Left renal cortex interstitium (tissue), 4 donors: ENCODE results near the gene GDNF. TPM values are rescaled to one million over a fixed set of nuclear protein-coding genes. Genes with fewer than 3 reads are reported as not detected.
"Not testable (repeated sequence)": the region's sequence is repeated elsewhere in the genome, so short reads cannot be mapped to it uniquely, and the experiment has no call there.

Experiments
- DNase-seq, 4 donors: peaks; one replicate each; pipeline ENCODE4 v3.0.0-alpha.2; 2013; ENCODE audit warnings: low read depth in 4 of 4, low spot score in 2 of 4, missing footprints in 1 of 4
- polyA plus RNA-seq, 4 donors: library from polyadenylated mRNA; unstranded; fragments of 120-200 nt; gene quantifications; one replicate each; pipeline ENCODE4 v1.2.1, GENCODE V29; 2013; ENCODE audit not compliant: insufficient read length in 4 of 4

Gene GDNF, protein sequence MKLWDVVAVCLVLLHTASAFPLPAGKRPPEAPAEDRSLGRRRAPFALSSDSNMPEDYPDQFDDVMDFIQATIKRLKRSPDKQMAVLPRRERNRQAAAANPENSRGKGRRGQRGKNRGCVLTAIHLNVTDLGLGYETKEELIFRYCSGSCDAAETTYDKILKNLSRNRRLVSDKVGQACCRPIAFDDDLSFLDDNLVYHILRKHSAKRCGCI
- 10 to 100 TPM; 12.6 to 23.6 (median 15.5) TPM for polyA plus RNA-seq

DNA sequence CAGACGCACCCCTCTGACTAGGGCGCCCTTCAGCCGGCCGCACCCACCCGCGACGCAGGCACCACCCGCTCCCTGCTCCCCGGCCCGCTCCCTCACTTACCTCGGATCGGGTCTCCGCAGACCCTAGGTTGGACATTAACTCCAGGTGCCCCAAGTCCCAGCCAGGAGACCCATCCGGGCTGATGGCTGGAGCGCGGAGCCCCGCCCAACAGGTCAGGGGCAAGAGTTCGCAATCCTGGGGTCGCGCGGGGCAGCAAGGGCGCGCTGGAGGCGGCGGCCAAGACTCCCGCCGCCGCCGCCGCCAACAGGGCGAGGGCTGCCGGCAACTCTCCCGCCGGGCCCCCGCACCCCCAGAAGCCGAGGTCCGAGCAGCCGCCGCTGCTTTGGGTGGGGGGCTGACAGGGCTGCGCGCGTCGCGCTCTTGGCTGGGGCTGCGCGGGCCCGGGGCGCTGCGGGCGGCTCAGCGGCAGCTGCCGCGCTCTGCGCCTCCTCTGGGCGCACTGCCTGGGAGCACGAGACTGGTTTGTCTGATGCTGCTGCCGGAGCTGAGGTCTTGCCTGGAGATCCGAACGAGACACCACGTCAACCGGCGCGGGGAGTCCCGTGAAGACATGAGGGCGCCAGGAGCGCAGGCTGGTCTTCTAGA lies at the start of gene GDNF:
TSS of gene GDNF (minus strand) at position 635 of the 646 bp plus-strand sequence. CDS start 5,245 bp downstream, outside the sequence.
- no peak for DNase-seq

DNA sequence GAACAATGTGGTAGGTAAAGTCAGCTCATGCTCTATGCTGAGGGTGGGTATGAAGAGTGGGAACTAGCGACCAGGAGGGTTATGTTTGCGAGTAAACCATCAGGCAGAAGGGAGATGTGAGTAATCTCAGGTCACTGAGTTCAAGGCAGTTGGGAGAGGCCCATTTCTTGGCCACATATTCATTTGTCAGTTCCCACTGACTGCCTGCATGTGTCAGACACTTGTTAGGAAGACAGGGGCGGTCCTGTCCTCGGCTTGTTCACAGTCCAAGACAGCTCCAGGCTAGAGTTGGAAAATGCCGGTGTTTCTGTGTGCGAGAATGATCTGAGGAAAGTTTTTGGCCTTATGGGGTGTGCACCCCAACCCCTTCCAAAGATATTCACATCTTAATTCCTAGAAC lies 48.6 kb upstream of the GDNF start:
- no peak for DNase-seq

DNA sequence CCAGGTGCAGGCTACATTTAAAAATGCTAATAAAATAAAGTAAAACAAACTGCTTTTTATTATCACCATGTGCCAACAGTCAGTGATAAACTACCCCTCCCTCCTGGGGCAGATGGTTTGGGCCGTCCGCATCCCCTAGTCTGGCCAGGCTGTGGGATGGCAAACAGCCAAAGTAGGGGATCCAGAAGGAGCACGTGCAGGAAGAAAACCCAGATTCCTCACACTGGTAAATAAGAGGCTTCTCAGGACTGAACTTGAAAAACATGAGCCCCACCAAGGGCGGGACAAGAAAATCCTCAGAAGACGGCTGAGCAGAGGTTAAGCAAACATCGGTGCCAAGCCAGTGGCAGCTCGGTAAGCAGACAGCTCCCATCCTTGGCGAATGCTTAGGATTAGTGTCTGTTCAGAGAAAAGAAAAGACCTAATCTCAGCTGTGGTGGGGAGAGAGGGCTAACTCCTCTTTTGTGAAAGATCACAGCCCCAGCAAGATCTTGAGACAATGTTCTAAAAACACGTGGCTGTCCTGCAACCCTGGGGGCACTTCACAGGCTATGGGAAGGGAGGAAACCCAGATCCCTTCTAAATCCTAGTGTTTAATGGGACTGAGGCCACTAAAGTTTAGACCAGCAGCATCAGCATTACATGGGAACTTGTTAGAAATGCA lies 46.5 kb upstream of the GDNF start:
- DNase-seq: no peak

DNA sequence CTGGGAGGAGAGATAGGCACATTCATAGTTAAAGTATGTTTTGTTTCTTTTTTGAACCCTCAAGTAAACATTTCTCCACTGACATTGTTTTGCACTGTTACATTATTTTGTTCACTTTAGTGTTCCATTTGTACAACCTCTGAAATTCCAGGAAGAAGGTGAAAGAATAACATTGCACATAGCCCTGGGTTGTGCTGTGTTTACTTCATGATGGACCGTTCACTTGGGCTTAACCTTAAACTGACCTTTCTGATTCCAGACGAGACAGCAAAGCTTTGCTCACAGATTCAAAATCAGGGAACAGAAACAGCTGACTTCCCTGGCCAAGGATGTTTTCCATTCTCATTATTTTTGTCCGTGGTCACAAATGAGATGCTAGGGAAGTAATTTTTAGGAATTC lies 42.8 kb upstream of the GDNF start:
- no peak for DNase-seq

DNA sequence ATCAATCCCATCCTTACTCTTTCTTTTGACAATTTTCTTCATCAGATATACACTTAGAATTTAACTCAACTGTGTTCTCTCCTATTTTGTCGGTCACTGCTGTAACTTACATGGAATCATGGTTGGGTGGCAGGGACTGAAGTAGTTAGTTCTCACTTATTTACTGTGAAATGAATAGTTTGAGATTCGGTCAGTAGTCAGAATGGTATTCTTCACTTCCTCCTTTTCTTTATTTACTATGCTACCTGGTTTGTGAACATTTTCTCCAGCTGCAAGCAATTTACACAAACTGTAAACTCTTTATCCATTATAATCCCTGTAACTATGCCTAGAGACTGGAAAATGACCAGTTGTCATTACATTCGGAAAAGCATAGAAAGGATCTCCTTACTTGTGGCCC lies 41.5 kb upstream of the GDNF start:
- DNase-seq: no peak

DNA sequence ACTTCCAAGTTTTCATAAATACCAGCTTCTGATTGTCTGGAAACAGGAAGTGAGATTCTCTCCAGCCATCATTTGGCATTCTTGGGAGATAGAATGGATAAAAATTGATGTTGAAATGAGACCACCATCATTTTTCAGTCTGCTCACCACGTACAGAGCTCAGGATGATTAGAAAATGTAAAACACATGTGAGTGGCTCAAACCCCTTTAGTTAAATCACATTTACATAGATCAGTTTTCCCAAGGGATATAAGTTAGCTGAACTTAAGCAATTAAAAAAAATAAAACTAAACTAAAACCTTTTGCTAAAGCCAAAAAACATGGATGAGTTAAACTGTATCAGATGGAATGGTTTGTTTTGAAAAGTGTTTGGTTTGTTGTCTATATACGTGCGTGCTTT lies 37.1 kb upstream of the GDNF start:
- DNase-seq: no peak

DNA sequence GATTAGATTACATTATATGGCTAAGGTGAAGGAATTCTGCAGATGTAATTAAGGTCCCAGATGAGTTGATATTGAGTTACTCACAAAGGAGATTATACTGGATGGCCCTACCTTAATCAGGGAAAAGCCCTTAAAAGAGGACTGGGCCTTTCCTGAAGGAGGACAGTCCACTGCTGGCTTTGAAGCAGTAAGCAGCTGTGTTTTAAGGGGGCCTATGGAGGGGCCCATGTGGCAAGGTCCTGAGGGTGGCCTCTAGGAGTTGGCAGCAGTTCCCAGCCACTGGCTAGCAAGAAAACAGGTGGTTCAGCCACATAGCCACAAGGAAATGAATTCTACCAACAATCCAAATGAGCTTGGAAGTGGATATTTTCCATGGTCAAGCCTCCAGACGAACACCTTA lies 36.4 kb upstream of the GDNF start:
- no peak for DNase-seq

DNA sequence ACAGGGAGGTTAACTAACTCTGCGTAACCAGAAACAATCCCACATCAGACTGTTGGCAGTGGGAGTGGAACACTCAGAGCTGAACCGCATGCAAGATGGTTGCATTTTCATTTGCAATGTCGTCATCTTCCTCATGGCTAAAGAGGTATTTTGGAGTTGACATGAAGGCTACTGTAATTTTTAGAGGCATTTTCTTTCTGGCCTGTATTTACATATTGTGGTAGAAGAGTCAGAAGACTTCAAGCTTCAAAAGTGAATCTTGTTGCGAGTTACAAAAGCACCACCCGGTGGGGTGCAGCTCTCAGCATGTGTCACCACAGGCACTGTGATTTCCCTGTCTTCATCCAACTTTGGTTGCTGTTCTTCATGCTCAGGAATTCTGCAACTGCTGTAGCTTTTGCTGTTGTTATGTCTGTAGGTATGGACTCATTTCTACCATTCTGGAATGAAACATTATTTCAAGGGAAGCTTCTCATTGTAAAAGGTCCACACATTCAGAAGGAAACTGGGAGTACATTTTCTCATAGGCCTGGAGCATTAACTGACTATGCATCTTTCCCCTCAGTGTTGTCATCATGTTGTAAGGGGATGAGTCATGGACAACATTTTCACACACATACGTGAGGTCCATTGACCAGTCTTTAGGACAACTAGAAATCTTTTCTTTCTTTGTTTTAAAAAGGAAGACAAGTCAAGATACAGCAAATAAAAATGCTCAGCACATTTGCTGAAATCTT lies 35.4 kb upstream of the GDNF start:
- no peak for DNase-seq

DNA sequence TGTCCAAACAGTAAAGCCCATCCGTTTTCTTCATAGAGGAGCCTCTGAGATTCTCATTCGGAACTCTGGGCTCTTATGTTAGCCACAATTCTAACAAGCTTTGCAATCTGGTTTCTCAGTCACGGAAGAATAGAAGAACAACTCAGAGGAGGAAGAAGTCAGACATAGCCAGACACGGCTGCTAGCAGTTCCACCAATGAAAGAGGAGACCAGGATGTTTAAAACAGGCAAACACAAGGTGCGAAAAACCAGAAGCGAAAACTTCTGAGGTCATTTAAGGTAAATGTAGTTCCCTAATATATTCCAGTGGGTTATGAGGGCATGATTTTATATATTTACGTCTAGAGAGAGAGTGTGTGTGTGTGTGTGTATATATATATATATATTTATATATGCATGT lies 34.1 kb upstream of the GDNF start:
- no peak for DNase-seq

DNA sequence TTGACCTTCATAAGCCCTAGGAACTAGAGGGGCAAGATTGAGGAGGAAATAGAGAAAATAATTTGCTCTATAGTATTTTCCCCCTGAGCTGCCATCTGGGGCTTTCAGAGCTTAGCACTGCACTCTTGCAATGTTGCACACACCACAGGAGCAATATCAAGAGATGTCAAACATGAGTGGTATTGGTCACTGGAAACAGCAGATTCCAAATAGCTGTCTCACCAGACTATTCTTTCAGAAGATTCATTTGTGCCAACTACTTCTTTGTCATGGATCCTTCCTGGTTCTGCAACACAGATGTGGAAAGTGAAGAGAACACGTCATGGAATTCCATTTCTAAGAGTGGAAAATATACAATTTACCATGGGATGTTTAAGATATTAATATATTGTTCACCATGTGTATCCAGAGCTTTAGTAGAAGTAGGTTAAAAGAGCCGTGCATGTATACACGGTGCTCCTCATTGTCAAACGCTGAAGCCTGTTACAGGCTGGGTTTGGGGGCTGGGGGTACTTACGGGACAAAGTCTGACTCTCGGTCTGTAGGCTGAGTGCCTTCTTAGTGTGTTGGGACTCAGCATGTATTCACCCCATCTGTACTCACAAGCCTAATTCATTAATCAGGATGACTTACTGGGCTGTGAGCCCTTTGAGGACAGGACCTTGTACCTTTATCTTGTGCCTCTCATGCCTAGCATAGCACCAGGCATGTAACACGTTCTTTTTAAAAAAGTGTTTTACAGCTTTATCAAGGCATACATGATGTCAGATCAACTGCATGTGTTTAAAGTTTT lies 31.4 kb upstream of the GDNF start:
- no peak for DNase-seq

DNA sequence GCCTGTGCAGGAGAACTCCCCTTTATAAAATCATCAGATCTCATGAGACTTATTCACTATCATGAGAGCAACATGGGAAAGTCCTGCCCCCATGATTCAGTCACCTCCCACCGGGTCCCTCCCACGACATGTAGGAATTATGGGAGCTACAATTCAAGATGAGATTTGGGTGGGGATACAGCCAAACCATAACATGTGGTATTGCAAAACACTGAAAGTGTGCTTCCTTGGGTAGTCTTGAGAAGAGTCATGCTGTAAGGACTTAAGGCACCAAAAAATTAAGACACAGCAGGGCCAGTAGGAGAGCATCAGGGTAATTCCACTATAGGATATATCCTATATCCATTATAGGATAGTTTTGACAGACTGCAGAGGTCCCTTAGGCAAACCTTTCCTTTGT lies 29.4 kb upstream of the GDNF start:
- DNase-seq: no peak

DNA sequence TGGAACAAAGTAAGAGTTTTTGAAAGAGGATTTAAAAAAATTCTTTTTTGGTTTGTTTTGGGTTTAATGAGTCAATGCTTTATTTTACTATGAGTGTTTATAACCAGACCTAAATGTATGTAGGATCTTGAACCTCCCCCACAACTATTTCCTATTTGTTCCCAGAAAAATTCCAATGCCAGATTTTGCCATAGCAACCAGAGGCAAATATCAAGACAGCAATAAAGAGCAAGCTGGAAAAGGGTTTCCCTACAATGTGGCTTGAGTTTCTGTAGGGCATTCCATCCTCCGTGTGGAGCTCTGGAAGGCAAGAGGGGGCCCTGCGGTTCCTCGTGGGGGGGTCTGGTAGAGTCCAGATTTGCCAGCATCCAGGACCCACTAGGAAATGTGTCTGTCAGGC lies 27.8 kb upstream of the GDNF start:
- DNase-seq: no peak

DNA sequence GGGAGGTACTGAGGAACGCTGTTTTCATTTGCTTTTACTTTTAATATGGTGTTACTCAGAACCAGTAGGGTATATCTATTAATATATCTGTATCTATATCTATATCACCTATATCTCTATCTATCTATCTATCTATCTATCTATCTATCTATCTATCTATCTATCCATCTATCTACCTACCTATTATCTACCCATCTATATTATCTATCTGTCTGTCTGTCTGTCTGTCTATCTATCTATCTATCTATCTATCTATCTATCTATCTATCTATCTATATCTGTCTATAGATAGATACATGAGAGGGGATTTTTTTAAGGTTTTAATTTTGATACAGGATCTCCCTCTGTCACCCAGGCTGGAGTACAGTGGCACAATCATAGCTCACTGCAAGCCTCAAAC lies 23.1 kb upstream of the GDNF start:
- DNase-seq: not testable (repeated sequence)

DNA sequence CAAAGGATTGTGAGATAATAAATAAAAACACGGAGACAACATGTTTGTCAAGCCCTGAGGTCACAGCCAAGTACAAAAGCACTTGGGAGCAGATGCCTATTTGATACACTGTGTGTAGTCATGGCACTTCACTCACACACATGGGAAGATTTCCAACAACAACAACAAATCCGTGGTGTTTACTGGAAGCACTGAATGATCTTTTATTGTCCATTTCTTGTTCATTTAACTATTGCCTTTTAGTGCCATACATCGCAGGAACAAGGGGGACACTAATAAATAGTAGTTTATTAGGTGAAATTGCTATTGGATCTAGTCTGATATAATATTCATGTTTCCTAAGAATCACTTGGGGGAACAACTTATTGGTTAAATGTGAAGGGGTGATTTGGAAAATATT lies 20.4 kb upstream of the GDNF start:
- no peak for DNase-seq

DNA sequence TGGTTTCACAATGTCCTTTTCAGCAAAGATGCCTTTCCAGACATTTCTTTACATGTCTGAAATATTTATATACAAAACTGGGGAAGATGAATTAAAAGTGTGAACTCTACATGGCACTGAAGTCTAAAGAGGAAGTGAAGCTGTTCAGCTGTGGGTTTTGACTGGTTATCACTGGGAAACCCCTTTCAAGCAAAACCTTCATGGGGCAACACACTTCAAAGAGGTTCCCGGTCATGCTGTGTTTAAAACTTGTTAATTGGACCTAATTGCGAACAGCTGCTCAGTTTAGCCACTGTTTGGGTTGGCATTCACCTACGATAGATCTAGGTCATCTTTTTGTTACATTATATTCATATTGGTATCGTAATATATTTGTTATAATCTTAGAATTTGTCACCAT lies 20.0 kb upstream of the GDNF start:
- DNase-seq: no peak

DNA sequence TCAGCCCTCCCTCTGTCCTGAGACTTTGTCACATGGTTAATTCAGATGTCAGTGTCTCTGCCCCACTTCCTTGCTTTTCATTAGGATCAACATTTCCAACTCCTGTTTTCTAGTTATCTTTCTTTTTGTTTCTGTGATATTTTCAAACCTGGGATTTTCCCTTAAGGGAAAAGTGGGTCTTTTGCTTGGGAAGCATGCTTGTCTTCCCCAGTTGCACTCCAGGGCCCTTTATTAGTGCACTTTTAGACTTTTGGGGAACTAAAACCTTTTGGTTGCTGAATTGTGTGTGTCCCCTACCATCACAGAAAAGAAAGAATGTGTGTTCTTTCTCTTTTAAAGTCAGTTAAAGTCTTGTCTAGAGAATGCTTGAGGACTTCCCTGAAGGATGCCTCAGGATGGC lies 18.4 kb upstream of the GDNF start:
- no peak for DNase-seq

DNA sequence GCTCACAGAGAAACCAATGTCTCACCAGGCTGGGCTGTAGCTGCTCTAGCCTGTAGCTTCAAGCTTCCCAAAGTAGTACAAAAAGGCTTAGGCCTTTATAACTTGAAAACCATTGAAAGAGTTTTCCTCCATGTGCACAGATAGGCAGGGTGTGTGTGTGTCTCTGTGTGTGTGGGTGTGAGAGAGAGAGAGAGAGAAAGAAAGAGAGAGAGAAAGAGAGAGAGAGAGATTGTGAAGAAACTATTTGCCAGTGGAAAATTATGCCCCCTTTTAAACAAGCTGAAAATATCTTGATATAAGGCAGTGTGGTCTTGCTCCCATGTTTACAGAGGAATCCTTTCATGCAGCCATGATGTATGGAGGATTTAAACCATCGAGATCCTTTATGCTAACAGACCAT lies 17.9 kb upstream of the GDNF start:
- no peak for DNase-seq

DNA sequence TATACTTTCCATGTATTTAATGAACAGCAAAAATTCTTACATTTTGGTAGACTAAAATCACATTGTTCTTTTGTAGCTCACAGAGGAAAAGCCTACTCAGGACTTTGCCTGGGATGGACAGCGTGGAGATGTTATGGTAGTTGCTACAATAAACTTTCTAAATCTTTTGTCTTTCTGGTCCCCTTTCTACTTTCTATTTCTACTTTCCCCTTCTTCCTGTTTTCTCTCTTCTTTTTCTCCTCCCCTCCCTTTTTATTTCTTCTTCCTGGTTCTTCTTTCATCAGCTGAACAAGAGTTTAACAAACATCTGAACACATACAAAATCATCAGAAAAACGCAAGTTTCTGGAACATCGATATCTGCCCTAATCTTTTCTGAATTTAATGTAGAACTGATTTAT lies 15.6 kb upstream of the GDNF start:
- DNase-seq: no peak

DNA sequence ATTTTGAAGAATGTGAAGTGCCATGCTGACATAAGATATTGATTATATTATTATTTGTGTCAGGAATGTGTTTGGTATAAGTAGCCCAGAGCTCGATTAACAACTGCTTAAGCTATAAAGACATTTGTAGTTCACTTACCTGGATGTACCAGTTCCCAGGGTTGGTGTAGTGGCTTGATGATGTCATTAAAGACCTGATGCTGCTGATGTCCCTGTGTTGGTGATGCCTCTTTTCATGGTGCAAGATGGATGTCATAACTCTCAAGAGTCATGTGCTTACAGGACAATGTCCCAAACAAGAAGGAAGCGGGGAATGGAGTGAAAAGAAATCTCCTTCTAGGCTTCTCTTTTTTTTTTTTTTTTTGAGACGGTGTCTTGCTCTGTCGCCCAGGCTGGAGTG lies 11.5 kb upstream of the GDNF start:
- DNase-seq: no peak

DNA sequence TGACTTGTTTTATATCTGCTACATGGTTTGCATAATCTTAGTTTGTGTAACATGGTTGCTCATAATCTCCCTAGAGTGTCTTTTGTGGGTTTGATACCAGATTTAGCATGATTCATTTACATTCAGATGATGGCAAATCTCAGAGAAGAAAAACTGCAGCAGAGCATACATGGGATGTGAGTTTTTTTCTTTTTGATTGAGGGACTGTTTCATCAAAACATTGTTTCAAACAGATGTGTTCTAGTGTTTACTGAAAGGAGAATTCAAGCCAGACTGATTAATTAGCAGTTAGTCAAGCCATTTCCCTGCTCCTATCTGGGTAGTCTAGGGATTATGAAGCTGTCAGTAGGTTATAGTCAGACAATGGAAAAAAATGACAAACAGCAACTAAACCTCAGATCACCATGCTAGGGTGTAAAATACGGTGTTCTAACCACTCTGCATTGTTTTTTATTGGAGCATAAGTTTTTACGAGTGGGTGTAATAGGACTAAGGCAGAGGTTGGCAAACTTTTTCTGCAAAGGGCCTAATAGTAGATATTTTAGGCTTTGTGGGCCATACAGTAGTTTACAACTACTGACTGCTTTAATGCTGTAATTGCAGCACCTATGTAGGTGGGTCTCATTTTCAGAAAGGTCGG lies 10.5 kb upstream of the GDNF start:
- no peak for DNase-seq
